NCI-H345 (cell line): ENCODE measurements around the gene EGFL7.

Experiments used
- DNase-seq: peaks from one replicate; lab custom pipeline; 2025; lab: John Stamatoyannopoulos, UW

Gene EGFL7

DNA sequence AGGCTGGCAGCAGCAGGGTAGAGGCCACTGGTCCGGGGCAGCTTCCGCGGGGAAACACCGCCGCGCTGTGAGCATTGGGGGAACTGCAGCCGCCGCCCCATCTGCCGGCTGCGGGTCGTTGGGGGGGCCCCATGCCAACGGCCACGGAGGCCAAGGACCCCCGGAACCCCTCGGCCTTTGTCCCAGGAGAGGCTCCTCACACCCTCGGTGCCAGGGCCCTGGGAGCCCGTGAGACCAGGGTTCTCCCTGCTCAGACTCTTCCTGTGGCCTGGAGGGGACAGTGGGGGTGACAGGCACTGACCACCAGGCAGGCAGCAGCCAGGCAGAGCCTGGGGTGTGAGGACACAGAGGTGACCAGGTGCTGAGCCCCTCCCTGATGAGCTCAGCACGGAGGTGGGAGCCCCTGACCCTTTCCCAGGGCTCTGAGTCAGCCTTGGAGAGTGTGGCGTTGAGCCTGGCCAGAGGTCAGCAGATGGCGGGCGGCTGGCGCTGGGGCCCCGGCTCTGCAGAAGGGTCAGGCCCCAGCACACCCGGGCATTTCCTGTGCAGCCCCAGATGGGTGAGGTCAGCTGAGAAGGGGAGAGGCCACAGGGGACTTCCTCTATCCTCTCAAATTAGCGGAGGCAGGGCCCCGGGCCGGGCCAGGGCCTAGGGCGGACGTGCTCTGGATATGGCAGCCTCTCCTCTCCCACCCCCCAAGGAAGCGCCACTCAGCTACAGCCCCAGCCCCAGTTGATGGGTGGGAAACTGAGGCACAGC is 17.9 kb upstream of the EGFL7 start:
- DNase-seq: peak; percentile 38

DNA sequence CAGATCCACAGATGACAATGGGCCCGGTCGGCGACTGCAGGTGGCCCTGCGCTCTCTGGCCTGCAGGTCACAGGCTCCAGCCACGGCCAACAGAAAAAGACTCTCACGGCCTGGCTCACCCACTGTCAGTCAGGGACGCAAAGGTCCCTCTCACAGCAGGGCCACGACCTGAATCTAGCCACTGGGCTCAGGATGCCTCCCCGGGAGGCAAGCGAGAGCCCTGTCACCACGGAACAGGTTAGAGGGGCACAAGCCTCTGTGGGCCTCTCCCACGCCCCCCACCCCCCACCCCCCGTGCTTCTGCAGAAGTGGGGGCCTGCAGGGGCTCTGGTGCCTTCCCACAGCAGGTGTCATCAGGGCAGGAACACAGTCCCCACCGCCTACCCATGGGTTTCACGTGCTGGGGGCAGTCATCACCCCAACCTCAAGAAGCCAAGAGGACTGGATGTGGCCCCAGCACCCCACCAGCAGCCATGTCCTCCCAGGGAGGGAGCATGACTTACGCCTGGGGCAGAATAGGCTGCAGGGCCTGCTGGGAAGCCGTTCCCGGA is 17.3 kb upstream of the EGFL7 start:
- no peak for DNase-seq

DNA sequence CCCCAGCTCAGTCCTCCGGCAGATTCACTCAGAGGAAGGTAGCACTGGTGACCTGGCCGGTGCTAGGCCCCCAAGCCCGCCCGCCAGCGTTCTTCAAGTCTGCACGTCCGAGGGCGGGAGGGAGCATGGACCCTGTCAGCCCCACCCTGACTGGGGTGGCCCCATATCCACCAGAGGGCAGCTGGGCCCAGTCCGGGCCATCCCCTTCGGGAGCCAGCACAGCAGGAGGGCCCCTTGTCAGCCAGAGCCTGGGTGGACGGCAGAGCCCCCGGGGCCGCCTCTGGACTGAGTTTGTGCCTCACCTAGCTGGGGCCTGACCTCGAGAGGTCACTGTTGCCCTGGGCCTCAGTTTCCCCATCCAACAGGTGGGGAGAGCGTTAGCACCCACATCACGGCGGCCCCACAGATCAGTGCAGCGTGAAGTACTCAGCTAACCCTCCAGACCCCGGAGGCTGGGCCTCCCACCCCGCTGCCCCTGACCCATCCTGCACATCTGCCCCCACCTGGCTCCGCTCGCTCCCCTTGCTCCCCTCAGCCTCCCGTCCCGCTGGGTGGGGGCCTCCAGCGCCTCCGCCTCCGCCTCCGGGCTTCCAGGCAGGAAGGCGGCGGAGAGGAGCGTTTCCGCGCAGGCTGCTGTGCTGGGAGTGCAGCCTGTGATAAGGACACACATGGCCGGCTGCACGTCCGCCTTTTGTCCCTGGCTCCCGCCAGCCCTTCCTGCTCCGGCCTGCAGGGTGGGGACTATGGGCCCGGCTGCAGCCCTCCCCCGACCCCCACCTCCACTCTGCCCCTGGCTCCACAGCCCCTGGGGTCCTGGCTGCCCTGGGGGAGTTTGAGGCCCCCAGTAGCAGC is 16.6 kb upstream of the EGFL7 start:
- no peak for DNase-seq

DNA sequence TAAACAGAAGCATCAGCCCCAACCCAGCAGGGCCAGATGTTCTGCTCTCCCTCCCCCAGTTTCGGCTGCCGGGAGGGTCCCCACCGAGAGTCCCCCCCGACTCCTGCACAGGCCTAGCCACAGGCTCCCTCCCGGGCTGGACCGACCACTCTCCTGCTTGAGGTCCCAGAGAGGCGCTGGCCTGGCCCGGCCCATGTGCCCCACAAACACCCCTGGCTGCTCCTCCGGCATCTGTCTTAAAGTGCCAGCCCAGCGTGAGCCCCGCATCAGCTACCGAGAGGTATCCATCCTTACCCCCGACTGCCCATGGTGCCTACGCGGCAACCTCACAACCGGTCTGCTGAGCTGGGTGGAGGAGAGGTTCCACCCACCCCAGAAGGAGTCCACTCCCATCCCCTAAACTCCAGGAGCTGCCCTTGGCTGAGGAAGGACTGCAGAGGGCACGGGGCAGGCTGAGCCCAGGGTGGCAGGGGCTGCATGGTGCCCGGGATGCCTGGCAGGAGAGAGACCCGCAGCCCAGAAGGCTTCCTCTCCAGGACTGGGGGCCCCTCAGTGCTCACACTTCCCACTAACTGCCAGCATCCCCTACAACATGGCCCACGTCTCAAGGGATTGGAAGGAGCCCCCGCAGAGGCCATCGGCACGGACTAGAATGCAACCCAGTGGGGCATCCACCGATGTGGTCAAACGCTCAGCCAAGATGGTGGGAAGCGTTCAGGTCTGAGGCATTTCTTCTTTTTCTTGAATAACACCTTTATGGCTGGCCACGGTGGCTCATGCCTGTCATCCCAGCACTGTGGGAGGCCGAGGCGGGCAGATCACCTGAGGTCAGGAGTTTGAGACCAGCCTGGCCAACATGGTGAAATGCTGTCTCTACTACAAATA is 15.6 kb upstream of the EGFL7 start:
- DNase-seq: no peak

DNA sequence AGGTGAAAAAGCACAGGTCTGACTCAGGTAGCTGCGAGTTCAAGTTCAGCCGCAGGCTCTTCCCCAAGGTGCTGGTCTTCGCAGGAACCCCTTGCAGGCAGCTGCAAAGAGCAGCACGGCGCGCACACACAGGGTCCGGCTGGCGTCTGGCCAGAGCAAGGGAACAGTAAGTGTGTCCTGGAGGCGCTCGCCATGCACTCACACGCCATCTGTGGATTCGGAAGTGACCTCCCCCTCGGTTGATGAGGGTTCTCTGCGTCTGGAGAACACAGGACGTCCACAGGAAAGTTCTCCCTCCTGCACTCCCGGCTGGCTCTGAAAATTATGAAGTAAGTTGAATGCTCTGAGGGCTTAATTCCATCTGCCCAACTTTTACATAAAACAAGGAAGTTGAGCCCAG is 14.0 kb upstream of the EGFL7 start:
- DNase-seq: no peak

DNA sequence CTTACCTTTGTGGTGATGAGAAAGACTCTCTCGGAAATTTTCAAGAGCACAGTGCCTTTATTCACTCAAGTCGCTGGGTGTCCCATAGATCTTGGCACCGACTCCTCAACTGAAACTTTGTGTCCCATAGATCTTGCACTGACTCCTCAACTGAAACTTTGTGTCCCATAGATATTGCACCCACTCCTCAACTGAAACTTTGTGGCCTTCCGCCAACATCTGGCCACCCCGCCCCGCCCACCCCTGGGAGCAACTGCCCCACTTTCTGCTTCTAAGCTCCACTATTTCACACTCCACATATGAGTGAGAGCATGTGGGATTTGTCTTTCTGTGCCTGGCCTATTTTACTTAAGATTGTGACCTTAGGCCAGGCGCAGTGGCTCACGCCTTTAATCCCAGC is 12.7 kb upstream of the EGFL7 start:
- DNase-seq: no peak

DNA sequence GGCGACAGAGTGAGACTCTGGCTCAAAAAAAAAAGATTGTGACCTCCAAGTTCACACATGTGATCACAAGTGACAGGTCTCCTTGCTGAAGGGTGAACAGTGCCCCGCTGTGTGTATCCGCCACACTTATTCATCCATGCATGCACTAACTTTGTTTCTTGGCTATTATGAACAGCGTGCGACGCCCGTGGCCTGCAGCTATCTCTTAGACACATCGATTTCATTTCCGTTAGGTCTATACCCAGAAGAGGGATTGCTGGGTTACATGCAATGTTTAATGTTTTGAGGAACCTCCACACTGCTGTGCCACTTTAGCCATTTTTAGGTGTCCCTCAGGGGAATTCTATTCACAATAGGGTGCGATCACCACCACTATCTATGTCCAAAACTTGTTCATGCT is 12.1 kb upstream of the EGFL7 start:
- DNase-seq: no peak

DNA sequence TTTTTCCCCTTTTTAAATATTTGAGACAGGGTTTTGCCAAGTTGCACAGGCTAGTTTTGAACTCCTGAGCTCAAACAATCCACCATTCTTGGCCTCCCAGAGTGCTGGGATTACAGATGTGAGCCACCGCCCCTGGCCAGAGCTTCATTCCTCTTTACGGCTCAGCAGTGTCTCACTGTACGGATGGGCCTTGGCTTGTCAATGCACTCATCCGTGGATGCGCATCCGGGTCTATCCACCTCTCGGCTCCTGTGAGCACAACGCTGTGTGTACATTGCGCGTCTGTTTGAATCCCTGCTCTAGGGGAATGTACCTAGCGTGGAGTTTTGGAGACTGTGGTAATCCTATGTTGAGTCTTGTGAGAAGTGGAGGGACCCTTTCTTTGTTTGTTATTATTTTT is 10.9 kb upstream of the EGFL7 start:
- DNase-seq: no peak

DNA sequence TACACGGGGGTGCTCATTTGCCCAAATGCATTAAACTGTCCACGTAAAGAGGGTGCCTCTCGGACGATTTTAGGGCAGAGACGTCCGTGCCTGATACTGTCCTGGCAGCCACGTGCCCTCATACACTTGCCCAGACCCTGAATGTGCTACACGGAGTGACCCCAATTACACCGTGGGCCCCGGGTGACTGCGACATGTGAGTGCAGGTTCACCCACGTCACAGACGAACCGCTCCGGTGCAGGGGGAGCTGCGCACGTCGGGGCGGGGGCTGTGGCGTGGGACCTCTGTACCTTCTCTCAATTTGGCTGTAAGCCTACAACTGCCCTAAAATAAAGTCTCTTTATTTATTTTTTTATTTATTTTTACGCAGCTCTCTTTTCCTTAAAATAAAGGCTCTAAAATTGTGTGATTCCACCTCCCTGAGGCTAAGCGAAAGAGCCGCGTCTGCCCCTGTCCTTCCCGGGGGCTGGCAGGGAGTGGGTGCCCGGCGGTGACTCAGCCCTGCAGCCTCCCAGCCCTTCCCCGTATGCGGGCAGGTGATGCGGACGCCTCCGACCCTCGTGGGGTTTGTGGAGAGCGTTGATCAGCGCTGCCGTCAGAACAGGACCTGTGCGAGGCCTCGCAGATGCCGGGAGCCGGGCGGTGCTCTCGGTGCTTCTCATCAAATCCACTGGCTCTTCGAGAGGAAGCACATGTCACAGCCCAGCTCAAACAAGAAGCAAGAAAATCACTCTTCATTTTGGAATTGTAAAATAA is 9.2 kb upstream of the EGFL7 start:
- DNase-seq: no peak

DNA sequence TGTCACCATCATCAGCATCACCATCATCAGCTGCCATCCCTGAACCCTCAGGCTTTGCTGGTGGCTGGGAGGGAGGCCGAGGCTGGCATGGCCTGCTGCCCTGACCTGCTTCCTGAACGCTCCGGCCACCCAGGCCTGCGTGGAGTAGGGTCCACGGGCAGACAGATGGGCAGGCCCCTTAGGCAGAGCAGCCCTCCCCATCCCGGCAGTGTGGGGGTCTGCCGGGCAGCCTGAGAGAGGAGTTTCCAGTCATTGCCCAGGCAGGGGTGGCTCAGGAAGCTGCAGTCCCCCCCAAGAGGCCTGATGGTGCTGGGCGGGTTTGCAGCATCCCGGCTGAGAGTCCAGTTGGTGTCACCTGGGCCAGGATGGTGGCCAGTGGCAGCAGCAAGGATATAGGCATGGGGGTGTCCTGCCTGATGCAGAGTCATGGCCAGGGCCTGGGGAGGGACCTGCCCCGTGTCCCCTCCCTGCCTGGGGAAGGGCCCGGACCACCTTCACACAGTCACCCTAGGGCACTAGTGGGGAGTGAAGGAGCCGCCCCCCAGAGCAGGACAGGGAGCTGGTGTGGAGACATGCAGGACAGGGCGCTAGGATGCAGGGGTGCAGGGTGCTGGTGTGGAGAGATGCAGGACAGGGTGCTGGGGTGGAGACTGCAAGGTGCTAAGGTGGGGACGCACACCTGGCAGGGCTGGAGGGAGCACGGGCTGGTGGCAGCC is 7.7 kb upstream of the EGFL7 start:
- no peak for DNase-seq

DNA sequence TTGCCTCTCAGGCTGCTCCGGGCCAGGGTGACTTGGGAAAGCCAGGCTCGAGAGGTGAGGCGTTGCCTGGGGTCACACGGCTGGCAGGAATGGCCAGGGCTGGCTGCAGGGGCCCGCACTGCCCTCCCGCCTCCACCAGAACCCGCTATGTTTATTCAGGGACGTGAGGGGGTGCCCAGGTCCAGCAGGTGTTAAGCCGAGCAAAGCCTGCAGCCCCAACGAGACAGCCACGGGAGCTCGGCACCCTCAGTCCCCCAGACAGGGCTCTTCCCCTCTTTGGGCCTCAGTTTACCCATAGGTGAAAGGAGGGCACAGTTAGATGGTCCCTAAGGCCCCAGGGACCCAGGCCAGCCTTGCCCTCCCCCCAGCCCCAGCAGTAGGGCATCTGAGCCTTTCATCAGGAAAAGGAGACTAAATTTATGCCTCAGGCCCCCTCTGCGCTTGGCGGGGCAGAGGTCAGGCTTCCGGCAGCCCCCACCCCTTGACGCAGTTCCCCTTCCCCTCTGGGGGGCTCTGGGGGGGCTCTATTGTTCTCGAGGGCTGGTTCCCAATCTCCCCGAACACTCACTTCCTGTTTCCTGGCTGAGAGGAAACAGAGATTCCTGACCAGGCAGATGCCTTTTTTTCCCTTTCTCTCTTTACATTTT is 7.1 kb upstream of the EGFL7 start:
- DNase-seq: no peak

DNA sequence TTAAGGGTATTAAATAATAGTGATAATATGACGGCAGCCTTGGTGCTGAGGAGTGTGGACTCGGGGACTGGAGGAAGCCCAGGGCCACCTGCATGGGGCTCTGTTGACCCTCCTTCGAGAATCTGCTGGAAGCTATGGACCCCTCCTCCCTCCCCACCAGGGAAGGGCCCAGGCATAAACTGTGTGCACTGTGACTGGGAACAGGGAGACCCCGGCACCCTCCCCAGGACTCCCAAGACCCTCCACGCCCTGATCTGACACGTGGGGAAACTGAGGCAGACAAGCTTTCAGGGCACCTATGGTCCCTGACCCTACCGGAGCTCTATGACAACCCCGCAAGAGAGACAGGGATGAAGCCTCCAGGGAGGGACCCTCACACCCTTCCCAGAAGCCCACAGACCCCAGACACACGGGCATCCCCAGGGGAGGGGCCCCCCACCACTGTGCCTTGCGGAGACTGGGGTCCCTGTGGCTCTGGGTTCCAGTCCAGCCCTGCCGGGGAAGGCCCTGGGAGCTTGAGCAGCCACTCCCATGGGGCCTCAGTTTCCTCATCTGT is 6.5 kb upstream of the EGFL7 start:
- DNase-seq: no peak

DNA sequence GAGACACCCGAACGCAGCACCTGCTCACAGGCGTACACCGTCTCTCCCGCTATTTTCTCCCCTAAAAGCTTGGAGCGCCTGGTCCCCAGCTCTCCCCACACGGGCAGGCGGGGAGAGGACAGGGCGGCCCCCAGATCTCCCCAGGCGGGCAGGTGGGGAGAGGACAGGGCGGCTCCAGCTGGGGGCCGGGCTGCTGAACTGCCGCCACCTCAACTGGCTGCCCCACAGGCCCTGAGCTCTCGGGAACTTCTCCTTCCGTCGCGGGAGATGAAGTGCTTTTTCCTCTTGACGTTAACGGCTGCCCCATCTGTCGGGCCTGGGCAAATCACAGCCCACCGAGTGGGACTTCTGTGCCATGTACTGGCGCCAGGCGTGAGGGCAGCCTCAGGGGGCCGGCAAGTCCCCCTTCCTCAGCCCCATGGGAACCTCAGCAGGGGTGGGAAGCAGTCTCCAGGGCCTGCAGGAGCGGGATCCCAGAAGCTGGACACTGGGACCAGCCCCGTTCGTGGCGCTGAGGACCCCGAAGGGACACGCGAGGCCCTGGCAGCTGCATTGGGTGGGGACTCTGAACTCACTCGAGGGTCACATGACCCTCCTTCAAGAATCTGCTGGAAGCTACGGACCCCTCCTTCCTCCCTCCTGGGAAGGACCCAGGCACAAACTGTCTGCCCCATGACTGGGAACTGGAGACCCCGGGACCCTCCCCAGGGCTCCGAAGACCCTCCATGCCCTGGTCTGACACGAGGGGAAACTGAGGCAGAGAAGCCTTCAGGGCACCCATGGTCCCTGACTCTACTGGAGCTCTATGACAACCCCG is 5.7 kb upstream of the EGFL7 start:
- DNase-seq: no peak

DNA sequence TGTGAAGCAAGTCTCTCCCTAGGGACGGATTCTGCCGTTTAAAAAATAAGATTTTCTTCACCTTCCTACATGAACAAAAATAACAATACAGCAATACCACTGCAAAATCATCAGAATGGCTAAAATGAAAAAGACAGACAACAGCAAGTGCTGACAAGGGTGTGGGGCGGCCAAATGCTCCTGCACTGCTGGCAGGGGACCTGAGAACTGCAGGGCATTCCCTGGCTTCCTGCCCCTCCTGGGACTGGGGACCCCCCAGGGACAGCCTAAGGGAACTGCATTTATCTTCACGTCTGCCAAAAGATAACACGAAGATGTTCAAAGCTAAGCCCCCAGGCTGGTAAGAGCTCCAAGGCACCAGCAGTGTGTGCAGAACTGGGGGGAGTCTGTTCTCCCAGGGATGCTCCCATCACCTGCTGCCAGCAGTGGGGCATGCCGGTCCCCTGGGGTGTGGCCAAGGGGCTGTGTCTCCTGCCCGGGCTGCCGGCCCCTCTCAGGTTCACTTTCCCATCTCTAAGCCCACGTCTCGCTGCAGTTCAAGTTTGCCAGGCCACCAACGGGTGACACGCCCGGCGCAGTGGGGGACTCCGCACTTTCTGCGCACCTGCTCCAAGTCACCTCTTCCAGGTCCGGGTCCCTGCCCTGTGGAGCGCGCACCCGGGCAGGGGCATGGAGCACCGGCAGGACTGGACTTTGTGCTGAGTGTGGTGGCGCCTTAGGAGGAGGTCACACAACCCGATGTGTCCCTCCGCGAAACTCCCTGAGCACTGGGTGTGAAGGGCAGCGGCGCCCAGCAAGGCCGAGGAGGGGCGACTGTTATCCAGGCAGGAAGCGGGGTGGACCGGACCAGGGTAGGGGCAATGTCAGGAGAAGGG is 4.5 kb upstream of the EGFL7 start:
- no peak for DNase-seq

DNA sequence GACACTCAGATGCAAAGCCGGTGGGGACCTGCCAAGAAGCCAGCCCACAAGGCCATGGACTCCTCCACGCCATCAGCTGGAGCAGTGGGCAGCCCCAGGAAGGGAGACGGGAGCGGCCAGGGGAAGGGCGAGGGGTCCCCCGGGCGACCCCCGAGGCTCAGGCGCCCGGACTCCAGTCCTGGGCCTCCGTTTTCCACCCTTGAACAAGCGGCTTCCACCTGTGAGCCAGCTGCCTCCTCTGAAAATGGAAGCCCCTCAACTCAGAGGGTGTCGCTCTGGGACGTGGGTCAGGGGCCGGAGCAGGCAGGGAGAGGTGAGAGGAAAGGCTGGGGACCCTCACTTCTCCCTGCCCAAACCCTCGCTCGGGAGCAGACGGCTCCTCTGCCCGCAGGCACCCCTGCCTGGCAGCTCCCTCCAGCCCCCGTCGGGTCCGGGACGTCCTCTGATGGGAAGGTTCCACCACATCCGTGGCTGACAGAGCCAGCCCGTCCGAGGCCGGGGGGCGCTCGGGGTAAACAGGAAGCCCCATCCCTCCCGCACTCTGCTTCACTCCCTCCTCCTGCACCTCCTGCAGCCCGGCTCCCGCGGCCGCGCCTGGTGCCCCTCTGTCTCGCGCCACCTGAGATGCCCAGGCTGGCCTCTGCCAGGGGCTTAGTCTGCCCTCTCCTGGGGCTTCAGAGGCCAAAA is 3.7 kb upstream of the EGFL7 start:
- DNase-seq: no peak

DNA sequence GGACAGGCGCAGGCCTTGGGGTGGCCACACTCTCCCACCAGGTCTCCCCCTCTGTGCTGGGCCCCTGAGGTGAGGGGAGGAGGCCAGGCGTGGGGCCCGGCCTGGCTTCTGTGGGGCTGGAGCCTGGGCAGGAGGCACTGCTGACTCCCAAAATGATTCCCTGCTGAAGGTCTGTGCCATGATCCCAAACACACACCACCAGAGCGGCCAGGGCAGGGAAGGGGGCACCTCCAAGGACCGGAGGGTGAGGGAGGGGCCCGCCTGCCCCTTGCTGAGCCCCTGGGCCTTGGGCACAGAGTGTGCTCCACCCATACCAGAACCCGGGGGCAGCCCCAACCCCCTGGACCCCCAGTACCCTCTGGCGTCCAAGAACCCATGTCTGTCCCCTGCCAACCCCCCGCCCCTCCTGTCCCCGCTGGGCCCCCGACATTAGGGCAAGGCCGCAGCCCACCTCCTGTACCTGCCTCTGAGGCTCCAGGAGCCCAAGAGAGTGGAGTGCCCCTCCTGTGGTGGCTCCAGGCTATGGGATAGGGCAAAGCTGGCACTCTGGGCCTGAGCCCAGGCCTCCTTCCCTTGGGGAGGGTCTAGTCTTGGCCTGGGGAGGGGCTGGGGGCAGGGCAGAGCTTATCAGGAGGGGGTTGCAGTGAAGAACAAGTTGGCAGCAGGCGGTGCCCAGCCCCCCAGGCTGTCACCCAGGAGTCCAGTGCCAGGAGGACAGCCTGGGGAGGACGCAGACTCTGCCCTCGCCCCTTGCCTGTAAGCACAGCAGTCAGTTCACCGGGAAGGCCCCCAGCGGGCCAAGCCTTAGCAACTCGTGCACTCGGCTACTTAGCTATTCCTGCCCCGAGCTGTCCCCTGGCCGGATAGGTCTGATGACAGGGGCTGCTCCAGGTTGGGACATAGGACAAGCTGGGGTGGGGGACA is 2.6 kb upstream of the EGFL7 start:
- no peak for DNase-seq
